Colon (tissue), 2 donors: ENCODE results near the gene MTA2.
"Not testable (repeated sequence)": the region's sequence is repeated elsewhere in the genome, so short reads cannot be mapped to it uniquely, and the experiment has no call there.

Experiments
- FAIRE-seq: peaks from 2 replicates; lab custom pipeline; 2012; peaks lifted over from hg19 to GRCh38; lab: Jason Lieb, UNC
- donor health status: control.
- donor health status: control.

The MTA2 gene

DNA sequence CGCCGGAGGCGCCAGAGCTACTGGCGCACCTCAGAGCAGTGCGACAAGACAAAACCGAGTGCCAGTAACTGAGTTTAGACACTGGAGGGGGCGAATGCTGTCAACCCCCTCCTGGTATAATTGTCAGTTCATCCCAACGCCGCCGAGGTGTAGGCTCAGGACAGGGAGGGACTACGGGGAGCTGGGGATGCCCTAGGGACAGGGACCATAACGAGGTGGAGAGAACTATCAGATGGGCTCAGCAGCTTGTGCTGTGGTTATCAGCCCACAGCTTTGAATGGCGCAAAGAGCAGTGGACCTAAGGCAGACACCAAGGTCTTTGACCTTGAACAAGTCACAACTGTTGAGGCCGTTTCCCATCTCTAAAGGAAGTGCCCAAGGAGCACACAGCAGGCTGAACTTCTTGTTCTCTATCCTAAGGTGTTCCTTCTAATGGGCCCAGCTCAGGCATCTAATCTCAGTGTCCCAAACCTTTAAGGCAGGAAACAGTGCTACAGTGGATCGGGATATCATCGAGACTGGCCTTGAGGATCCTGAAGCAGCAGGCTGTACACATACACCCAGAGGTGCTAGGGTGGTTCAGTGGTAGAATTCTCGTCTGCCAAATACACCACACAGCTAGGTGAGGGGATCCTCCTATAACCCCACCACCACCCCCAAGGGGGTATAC is 9.4 kb downstream of the MTA2 start:
- no peak for FAIRE-seq

DNA sequence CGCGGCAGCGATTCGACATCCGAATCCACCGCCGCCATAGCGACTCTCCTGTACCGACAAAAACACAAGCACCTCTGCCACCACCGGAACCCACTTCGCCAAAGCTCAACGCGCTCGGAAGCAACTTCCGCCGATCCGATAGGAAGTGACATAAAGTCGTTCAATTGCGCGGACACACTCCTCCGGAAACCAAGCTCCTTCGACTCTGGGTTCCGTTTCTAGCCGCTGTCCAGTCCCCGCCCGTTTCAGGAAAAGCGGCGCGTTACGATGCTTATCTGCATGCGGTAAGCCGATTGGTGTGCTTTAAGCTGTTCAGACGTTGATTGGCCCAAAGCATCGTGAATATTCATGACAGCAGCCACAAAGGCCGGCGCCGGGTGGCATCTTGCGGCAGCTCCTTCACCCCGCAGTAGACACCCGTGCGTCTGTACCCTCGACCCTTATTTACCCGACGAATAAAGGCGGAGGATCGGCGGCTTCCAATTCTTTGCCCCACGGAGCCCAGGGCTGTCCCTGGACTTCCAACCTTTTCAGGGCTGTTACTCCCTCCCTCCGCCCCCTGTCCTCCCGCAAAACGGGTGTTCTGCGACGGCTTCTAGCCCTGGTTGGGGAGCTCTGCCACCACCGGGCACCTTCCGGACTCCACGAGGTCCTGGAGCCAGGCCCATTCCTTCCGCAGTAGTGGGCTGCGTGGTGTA is 10.1 kb downstream of the MTA2 start, which contains the start of gene TUT1:
TSS of gene TUT1 (minus strand) at position 76 of the 698 bp plus-strand sequence. CDS start at position 38, 38 bp downstream.
- FAIRE-seq: no peak

GRCh38 chr11:62588966-62589637 is 12.6 kb downstream of the MTA2 start:
- no peak for FAIRE-seq

DNA sequence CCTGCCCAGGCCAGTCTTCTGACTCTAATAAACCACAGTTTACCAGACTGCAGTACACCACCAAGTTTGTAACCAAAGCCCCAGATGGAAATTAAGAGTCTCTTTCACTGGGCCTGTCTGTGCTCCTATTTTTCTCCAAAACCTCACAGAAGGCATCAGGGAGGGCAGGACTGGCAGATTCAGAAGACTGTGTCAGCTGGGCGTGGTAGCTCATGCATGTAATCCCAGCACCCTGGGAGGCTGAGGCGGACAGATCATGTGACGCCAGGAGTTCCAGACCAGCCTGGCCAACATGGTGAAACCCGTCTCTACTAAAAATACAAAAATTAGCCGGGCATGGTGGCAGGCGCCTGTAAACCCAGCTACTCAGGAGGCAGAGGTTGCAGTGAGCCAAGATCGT is 16.3 kb downstream of the MTA2 start:
- FAIRE-seq: not testable (repeated sequence)

DNA sequence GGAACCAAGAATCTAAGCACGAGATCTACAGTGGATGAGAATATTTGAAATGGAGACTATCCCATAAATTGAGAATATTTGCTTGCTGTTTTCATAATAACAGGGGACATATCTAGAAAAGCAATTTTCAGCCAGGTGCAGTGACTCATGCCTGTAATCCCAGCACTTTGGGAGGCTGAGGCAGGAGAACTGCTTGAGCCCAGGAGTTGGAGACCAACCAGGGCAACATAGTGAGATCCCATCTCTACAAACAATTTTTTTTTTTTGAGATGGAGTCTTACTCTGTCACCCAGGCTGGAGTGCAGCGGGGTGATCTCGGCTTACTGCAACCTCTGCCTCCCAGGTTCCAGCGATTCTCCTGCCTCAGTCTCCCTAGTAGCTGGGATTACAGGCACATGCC is 19.9 kb downstream of the MTA2 start:
- not testable (repeated sequence) for FAIRE-seq

- FAIRE-seq: no peak
These were observed 20.5 kb downstream of the MTA2 start for GRCh38 chr11:62580959-62581715.

DNA sequence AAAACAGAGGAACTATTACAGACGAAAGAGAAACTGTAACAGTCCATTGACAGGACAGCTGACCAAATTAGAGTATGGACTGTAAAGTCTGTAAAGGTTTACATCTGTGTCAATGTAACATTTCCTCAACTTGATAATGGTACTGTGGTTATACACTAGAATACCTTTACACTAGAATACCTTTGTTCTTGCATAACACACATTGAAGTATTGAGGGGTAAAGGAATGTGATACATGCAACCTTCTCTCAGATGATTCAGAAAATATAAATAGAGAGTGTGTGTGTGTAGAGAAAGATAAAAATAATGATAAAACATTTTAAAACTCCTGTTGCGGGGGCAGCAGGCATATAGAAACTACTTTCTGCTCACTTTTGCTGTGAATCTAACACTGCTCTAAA is 22.4 kb downstream of the MTA2 start:
- no peak for FAIRE-seq

DNA sequence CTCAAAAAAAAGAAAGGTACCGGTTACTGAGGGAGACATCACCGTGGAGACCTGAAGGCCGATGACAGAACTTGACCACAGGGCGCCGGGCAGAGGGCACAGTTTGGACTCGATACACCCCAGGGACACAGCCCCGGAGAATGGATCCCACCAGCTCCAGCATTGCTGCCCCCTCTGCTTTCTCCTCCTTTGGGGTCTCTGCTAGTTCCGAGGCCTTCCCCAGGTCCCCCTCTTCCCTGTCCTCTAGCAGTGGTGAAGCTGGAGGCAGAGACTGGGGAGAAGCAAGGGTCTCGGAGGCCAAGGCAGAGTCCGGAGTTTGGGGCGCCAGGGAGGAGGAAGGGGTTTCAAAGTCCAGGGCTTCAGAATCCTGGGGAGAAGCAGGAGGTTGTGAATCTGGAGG is 23.1 kb downstream of the MTA2 start:
- FAIRE-seq: no peak

GRCh38 chr11:62577046-62577714 is 24.5 kb downstream of the MTA2 start:
- no peak for FAIRE-seq

GRCh38 chr11:62575837-62576236 is 25.8 kb downstream of the MTA2 start:
- FAIRE-seq: no peak

DNA sequence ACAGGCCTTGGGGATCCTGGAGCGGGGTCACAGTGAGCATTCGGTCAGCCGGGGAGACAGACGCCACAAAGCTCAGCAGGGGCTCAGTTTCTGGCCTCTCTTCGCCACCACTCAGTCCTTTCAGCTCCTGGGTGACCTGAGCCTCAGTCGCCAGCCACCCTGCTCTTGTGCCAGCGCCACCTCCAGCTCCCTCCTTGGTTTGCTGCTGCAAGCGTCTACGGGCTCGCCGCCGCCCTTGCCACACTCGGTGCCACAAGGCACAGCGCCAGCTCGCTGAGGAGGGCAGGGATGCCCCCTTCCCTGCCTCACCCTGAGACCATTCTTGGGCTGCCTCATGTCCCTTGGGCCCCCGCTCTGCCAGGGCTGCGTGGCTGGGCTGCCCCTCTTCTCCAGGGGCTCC is 26.5 kb downstream of the MTA2 start:
- FAIRE-seq: no peak

DNA sequence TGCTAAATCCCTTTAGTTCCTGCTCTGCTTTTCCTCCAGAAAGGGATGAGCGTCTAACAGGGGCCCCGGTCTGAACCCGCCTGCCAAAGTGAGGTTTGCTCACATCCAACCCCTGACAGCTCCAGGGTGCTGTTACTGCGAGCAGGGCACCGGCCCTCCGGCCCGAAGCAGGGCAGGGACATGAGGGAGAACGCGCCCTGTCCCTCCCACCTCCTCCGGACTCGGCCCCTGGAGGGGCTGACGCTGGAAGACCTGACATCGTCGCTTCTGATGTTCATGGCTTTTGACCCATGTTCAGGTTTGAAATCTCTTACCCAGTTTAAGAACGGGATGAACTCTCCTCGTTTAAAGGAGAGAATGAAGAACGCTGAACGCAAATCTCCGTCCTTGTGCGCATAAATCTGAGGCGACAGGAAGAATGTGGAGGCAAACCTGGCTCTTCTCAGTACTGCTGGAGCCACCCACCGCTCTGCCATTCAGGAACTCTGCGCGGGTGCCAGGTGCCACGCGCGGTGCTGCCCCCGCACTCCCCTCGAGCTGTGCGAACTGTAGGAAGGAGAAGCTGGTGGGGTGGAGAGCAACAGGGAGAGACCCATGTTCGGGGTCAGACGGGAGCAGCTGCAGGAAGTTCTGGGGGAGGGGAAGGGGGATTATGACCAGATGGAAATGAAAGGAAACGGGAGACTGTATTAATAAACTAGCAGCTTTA is 27.1 kb downstream of the MTA2 start:
- FAIRE-seq: no peak

DNA sequence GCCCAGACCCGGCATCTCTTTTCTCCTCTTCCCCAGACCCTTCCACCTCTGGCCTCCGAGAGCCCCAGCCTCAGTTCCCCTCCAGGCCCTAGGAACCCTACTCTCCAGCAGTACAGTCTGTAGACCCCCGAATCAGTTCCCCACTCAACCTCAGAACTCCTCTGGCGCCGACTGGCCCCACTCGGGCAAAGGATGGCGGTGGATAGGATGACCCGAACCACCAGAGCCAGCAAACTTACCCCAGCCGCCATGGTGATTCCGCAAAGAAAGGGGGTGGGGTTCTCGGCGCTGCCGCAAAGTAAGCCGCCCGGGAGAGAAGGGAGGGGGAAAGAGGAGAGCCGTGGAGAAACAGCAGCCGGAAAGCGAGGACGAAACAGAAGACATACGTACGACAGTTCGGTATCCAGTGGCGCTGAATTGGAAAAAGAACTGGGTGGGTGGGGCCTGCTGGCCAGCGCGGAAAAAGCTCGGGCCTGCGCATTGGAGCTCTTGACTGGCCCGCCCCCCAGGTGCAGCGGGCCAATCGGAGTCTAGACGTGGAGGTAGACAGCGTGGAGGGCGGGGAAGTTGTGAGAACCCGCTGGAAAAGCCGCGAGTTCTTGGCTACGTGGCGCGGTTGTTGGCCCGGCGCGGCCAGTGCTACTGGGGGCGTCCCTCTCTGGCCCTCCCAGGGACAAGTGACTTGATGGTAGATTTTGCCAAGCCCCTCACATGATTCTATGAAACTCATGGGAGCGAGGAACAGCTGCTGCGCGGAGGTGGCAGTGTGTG is 27.9 kb downstream of the MTA2 start, which contains the start of gene EEF1G:
TSS of gene EEF1G (minus strand) at position 300 of the 771 bp plus-strand sequence. CDS start at position 251, 49 bp downstream.
- FAIRE-seq: no peak

DNA sequence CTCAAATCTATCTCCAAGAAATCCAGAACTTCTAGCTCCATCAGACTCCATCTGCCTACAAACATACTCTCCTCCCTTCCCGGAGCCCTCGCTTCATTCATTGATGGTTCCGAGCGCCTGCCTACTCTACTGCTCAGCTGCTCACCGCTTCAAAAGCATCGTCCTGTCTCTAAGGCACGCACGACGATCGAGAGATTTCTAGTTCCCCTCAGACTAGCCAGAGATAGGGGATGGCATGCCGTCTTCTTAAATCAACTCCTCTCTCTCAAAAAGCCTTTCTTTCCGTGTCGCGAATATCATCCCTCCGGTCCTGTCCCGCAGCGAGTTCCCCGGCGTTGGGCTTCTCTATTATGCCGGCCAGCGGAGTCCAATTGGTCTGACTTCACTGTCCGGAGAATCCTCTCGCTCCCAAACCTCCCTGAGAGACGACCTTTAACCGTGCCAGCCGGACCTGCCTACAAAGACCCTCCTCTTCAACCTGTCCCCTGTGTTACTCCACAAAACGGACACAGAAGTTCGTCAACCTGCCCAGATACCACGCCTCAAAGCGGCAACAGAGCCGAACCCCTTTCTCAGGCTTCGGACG is 28.6 kb downstream of the MTA2 start:
- no peak for FAIRE-seq

DNA sequence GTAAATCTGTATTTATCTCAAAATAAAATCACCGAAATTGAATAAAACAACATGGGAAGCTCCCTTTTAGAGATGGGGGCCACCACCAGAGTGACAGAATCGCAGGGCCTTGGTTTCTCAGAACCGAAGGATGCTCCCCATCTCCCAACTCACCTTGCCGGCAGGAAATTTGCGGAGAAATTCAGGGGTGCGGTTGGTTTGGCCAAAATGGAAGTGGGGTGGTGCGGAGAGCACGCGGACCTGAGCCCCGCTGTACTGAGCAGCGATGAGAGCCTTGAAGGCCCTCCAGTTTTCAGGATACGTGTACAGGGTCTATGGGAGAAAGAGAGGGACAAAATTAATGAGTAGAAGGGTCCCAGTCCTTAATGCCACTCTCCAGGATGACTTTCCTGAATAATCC is 29.2 kb downstream of the MTA2 start:
- no peak for FAIRE-seq

DNA sequence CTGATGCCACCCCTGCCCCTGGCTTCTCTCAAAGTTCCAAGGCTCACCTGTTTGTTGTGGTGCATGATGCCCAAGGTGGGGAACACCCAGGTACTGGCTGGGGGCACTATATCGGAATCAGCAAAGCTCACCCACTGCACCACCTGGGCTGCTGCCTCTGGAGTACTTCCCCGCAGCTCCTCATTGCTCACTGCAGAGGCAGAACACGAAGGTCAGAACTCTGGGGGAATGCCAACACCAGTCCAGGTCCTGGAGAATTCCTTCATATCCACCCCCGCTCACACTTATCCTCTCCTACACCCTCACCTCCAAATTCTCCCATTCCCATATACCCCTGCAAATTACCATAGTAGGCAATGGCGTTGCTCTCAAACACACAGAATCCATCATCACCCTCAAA is 30.2 kb downstream of the MTA2 start:
- not testable (repeated sequence) for FAIRE-seq

- not testable (repeated sequence) for FAIRE-seq
These were observed 30.8 kb downstream of the MTA2 start for GRCh38 chr11:62570903-62571302.

DNA sequence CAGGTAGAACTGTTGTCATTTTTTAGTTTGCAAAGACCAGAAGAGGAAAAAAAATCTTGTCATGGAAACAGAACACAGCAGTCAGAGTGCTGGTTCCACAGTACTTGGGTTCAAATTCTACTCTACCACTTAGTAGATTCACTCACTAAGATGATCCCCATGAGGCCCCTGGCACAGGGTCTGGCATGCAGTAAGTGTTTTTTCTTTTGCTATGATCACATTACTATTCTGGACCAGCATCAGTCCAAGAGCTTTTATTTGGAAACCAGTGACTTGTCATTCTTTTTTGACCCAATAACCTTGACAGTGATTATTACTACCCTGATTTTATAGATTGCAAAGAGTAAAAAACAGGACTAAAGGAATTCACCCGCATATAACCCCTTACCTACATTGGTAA is 32.1 kb downstream of the MTA2 start:
- no peak for FAIRE-seq

- FAIRE-seq: no peak
These were observed 34.5 kb downstream of the MTA2 start for GRCh38 chr11:62567018-62567633.

- FAIRE-seq: no peak
These were observed 35.4 kb downstream of the MTA2 start for GRCh38 chr11:62566247-62566646.
